OCI-LY7 (cell line): ENCODE measurements around the gene CRYBA4. TPM values are rescaled to one million over a fixed set of nuclear protein-coding genes. Genes with fewer than 3 reads are reported as not detected.

Experiments used
- BruUV-seq: library from RNA; stranded (reverse); fragments of 400-500 nt; replicated peaks from 2 replicates; lab custom pipeline; 2021; lab: Mats Ljungman, UMichigan
- CTCF ChIA-PET: fragments of 300-600 bp; sonication (Branson Sonifier 250); formaldehyde crosslinking; loops from one replicate; lab custom pipeline; 2022; ENCODE audit warnings: antibody characterized with exemption; ENCODE audit not compliant: unreplicated experiment; lab: Charles Lee
- POLR2A ChIA-PET: fragments of 300-600 bp; sonication (Branson Sonifier 250); formaldehyde crosslinking; loops from one replicate; lab custom pipeline; 2022; ENCODE audit warnings: antibody characterized with exemption; lab: Charles Lee
- DNase-seq: peaks from one replicate; pipeline ENCODE4 v3.0.0-alpha.2; 2015; ENCODE audit warnings: low spot score
- H2AFZ ChIP-seq: fragments of 200-600 bp; sonication (generic), shearing (Covaris generic); 2 replicates; pipeline ENCODE4 v1.6.1; 2014; ENCODE audit warnings: mild to moderate bottlenecking, antibody characterized with exemption, low read length, moderate library complexity
- H3K27ac ChIP-seq: fragments of 200-600 bp; sonication (generic); 2 replicates; pipeline ENCODE4 v1.5.1; 2014; ENCODE audit warnings: mixed run types, low read depth, mild to moderate bottlenecking, moderate library complexity, low read length, inconsistent platforms; ENCODE audit not compliant: poor library complexity, severe bottlenecking
- H3K36me3 ChIP-seq: fragments of 200-600 bp; sonication (generic); 2 replicates; pipeline ENCODE4 v1.6.1; 2014; ENCODE audit warnings: mild to moderate bottlenecking, antibody characterized with exemption, low read length, moderate library complexity, mixed read lengths; ENCODE audit not compliant: insufficient read depth
- H3K4me1 ChIP-seq: fragments of 200-600 bp; sonication (generic); 2 replicates; pipeline ENCODE4 v1.5.1; 2014; ENCODE audit warnings: mild to moderate bottlenecking, low read length; ENCODE audit not compliant: insufficient read depth, poor library complexity, severe bottlenecking
- H3K4me2 ChIP-seq: fragments of 200-600 bp; sonication (generic); 2 replicates; pipeline ENCODE4 v1.6.1; 2014; ENCODE audit warnings: mild to moderate bottlenecking, low read length
- H3K4me3 ChIP-seq: fragments of 200-600 bp; sonication (generic); 2 replicates; pipeline ENCODE4 v1.5.1; 2014; ENCODE audit warnings: mild to moderate bottlenecking, low read depth, low read length; ENCODE audit not compliant: poor library complexity, severe bottlenecking
- H3K79me2 ChIP-seq: fragments of 200-600 bp; sonication (generic); 2 replicates; pipeline ENCODE4 v1.6.1; 2016; ENCODE audit warnings: low read depth, mild to moderate bottlenecking, low read length, moderate library complexity, mixed read lengths; ENCODE audit not compliant: insufficient read depth
- H3K9me2 ChIP-seq: fragments of 200-600 bp; sonication (generic); 2 replicates; pipeline ENCODE4 v1.6.1; 2016; ENCODE audit warnings: mild to moderate bottlenecking, low read length, mixed read lengths; ENCODE audit not compliant: insufficient read depth
- H3K9me3 ChIP-seq: fragments of 200-600 bp; sonication (generic); 2 replicates; pipeline ENCODE4 v1.6.1; 2014; ENCODE audit warnings: mild to moderate bottlenecking, mixed run types, low read length, mixed read lengths
- H4K20me1 ChIP-seq: fragments of 200-600 bp; sonication (generic); 2 replicates; pipeline ENCODE4 v1.6.1; 2014; ENCODE audit warnings: mild to moderate bottlenecking, antibody characterized with exemption, low read length, moderate library complexity, mixed read lengths; ENCODE audit not compliant: insufficient read depth
- CTCF ChIP-seq: fragments of 200-600 bp; sonication (generic); conservative IDR thresholded peaks from 2 replicates; pipeline ENCODE4 v1.5.1; 2014; ENCODE audit warnings: mild to moderate bottlenecking, antibody characterized with exemption, low read length, moderate library complexity, mixed read lengths
- EZH2phosphoT487 ChIP-seq: fragments of 200-600 bp; sonication (generic); IDR thresholded peaks from 2 replicates; pipeline ENCODE4 v1.6.1; 2018; ENCODE audit warnings: low read depth, borderline replicate concordance, mild to moderate bottlenecking, mixed run types, antibody characterized with exemption, low read length, moderate library complexity, mixed read lengths
- intact Hi-C: fragments of 100-400 bp; cut with micrococcal nuclease; formaldehyde crosslinking; loops from one replicate; pipeline ENCODE4 v1.10.0; 2022; ENCODE audit not compliant: unreplicated experiment
- total RNA-seq, 2 experiments: library from RNA; depleted of rRNA in 1 of 2; stranded (reverse); fragments of >200 nt in 1 of 2; shearing (Covaris generic) in 1 of 2; gene quantifications; 2 replicates each; pipeline ENCODE4 v1.2.3, GENCODE V29; 2014 to 2022

The CRYBA4 gene
- total RNA-seq, 2 experiments from 2014 or later, result not detected

- H3K27ac ChIP-seq, result peak overlapping the region; percentile 97
- ChIA-PET CTCF (no interaction called here), POLR2A (interaction anchor here (0.6 to 5.7 kb wide), 5 partner anchors 9 to 191 kb away, joined by 3 to 61 read pairs (median 4); no protein-coding TSS in a partner anchor)
- peaks cover 11% of the 10 kb centered on the region; the same call in 1 of the 2 replicates for H3K36me3 ChIP-seq
- intact Hi-C loops, result loop anchor here (2.0 to 10.0 kb wide), 5 partner anchors 191 to 1333 kb away; partner anchors contain the start of gene ASPHD2
- peaks cover 32% of the 10 kb centered on the region for H3K79me2 ChIP-seq
- H3K4me3 ChIP-seq, result peak overlapping the region; percentile 82
- peak overlapping the region; percentile 85 for H3K4me2 ChIP-seq
- peaks cover 80% of the 10 kb centered on the region for H3K4me1 ChIP-seq
- TF ChIP-seq CTCF (no peak), EZH2phosphoT487 (no peak)
- peak overlapping the region; percentile 39; the same call in 1 of the 2 replicates for H2AFZ ChIP-seq
- peak; percentile 86 for DNase-seq
- H3K9me2 ChIP-seq, result no peaks in the 10 kb centered on the region
- H4K20me1 ChIP-seq, result no peaks in the 10 kb centered on the region
- BruUV-seq, result no TSS peak
- H3K9me3 ChIP-seq, result no peaks in the 10 kb centered on the region
These were observed 49.7 kb downstream of the CRYBA4 start for GRCh38 chr22:26671317-26672059.

DNA sequence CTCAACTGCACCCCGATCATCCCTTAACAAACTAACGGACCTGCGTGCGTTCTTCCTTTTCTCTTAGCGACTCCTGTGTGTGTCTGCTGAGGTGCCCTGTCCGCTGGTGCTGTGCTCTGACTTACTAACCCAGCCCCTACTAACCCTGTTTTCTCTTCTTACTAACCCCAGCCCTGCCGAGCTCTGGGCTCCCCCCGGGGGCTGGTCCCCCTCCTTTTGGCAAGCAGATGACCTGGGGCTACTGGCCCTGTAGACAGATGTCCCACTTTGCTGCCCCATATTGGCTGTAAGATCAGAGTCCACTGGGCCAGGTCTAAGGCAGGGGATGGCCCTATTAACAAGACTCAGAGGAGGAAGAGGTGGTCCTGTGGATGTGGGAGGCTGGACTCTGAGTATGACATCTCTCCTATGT, 50.3 kb downstream of the CRYBA4 start:
- ChIA-PET CTCF (interaction anchor here (1.0 to 1.2 kb wide), 2 partner anchors 11 to 29 kb away, joined by 3 to 4 read pairs; no protein-coding TSS in a partner anchor), POLR2A (interaction anchor here (0.6 to 5.7 kb wide), 5 partner anchors 10 to 192 kb away, joined by 3 to 61 read pairs (median 4); no protein-coding TSS in a partner anchor)
- intact Hi-C loops, result loop anchor here (2.0 to 10.0 kb wide), 5 partner anchors 191 to 1333 kb away; partner anchors contain the start of gene ASPHD2
- DNase-seq, result no peak
- H3K27ac ChIP-seq, result peak overlapping the region; percentile 97
- peaks cover 11% of the 10 kb centered on the region; the same call in 1 of the 2 replicates for H3K36me3 ChIP-seq
- H3K79me2 ChIP-seq, result peaks cover 36% of the 10 kb centered on the region
- TF ChIP-seq EZH2phosphoT487 (no peak), CTCF (no peak)
- no peaks in the 10 kb centered on the region for H3K9me2 ChIP-seq
- H4K20me1 ChIP-seq, result no peaks in the 10 kb centered on the region
- no peaks in the 10 kb centered on the region for H3K9me3 ChIP-seq
- H3K4me1 ChIP-seq, result peaks cover 78% of the 10 kb centered on the region
- peak overlapping the region; percentile 85 for H3K4me2 ChIP-seq
- no TSS peak for BruUV-seq
- H3K4me3 ChIP-seq, result peak overlapping the region; percentile 82
- H2AFZ ChIP-seq, result peak overlapping the region; percentile 39; the same call in 1 of the 2 replicates
